Tongue (tissue), 2 donors: ENCODE results near the gene MTM1. TPM values are rescaled to one million over a fixed set of nuclear protein-coding genes. Genes with fewer than 3 reads are reported as not detected.

Experiments
- DNase-seq: peaks from one replicate; pipeline ENCODE4 v3.0.0-alpha.2; 2015
- total RNA-seq: library from RNA; depleted of rRNA; stranded (reverse); fragments of >200 nt; gene quantifications from one replicate; pipeline ENCODE4 v1.2.3, GENCODE V29; 2014

Gene MTM1
- total RNA-seq, 1 donor from 2014 or later: 15.3 TPM

DNA sequence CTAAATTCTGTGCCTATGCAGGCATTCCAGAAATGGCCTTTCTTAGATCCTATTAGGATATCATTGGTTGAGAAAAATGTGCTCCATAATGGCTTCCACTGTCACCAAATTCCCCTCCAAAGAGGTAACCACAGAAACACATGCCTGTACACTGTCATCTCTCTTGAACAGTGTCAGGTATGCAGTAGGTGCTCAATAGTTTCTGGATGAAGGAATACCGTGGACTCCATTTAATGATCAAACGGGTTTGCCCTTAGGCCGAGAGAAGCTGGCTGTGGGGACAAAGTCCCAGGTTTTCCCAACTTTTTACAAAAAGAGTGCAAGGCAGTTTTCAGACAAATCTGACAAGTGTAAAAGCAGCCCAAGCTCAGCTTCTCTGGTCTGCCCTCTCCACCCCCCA is 16.5 kb upstream of the MTM1 start:
- DNase-seq: no peak

DNA sequence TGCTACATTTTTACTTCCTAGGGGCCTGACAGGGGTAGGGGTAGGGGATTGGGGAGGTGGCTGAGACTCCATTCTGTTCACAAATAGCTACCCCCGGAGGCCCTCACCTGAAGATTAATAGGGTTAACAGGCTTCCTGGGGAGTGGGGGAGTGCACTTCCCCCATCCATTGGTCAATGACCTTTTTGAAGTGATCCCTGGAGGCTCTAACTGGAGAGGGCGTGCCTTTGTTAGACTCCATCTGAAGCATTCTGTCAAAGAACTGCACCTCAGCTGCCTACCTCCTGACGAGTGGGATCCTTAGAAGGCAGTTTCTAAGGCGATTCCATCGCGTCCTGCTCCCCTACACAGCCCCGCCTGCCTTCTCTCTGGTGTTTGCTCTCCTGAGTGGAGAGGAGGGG is 10.0 kb upstream of the MTM1 start:
- no peak for DNase-seq

DNA sequence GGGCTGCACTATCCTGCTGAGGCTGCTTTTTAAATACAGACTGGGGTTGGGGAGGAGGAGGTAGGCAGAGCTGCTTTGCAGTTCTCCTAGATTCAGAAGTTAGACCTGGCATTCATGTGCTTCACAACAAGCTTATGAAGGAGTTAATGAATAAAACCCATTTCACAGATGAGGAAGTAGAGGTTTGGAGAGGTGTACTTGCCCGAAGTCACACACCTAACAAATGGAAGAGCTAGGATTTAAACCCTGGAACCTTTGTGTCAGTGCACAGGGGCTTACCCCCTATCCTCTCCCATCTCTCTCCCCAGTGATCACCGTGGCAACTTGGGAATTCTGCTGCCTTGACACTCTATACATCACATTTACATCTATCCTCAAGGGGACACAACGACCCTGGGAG is 3.6 kb upstream of the MTM1 start:
- no peak for DNase-seq

DNA sequence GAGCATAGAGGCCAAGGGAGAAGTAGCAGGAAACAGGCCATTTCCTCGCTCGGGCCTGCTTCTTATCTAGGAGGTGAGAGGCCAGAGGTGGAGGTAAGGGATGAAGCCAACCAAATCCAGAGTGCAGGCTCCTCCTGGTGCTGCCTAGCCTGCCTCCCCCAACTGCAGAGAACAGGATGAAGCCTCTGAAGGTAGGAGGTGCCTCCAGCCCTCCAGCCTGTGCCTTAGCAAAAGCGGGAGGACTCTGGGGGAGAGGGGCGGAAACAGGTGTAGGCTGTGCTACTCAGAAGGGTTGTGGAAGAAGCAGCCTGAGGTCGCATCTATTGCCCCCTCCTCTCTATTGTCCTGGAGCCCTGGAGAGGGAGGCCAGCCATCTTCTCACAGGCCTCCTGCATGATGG is 2.9 kb upstream of the MTM1 start:
- no peak for DNase-seq

DNA sequence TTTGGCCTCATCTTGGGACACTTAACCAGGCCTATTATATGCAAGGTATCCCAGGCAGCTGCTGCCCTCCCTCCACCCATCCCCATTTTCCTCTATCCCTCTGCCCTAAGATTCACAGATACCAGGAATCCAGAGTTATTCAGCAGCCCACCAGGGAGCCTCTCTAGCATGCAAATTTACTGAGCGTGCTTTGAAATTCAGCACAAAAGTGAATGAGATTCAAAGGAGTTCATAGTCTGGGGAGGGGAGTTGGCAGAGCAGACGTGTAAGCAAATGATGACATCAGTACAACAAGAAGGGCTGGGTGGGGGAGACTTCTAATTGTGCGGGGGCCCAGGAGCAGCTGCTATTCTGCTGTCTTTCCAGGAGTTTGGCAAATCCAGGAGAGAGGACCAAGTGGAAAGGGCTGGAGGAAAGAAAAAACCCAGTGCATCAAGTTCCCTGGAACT is 1.7 kb upstream of the MTM1 start:
- DNase-seq: peak; percentile 83

DNA sequence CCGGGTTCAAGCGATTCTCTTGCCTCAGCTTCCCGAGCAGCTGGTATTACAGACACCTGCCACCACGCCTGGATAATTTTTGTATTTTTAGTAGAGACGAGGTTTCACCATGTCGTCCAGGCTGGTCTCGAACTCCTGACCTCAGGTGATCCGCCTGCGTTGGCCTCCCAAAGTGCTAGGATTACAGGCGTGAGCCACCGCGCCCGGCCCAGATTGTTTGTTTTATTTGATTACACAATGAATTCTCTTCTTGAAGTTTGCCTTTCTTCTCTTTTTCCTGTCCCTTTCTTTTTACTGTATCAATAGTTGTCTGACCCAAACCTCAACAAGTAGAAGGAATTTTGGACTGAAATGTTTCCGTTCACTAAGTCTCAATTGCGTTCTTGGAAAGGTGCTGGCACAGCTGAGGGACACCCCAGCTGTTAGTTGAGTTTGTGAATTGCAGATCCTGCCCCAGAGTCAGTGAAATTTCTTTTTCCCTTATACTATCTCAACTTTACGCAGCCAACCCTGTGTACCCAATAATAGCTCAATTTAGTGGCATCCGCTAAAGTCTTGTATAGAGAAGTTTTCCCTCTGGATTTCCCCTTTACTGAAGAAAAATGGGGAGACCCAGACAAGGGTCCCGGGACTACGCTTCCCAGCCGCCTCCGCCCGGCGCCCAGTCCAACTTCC is 639 bp upstream of the MTM1 start:
- DNase-seq: no peak

DNA sequence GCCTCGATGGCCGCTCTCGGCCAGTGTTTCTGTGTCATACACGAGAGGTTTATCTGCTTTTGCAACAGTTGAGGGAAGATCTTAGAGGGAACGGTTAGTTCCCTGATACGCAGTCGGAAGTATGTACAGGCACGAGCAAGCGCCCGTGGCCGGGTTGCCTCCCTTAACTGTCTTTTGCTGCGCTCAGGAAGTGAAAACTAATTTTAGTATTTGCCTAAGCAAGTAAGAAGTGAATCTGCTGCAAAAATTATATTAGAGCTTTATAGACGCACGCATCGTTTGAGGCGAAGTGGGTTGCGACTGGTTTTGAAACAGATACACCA is 695 bp downstream of the MTM1 start:
- peak; percentile 16 for DNase-seq

DNA sequence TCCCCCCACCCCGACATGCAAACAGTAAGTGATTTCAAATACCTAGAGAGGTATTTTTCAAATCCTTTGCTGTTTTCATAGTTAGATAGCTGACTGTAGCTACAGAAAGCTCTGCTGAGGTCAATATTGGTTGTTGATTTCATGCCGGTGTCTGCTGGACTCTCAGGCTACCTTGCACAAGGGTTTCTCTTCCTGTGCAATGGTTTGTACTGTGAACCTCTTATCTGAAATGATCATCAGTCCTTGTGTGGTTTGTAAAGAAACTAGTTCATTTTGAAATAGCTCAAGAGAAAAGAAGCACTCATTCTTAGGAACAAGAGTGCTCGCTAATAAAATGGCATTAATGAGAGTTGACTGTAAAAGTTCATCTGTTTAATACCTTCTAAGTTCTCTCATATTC is 2.1 kb downstream of the MTM1 start:
- DNase-seq: no peak

DNA sequence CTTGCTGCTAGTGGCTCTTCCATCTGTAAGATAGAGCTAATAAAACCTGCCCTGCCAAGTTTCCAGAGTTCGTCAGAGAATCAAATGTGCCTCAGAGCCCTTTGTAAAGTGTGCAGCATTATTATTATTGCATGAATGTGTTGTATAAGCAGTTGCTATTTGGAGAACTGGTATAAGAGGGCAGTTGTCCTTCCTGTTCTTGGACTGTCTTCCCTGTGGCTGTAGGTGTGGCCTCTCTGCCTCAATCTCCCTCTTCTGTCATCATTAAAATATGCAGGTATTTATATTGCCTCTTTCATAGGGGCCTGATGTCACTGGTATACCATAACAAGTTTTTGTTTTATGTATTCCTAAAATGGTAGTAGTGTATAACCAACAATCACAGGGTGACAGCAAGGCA is 3.8 kb downstream of the MTM1 start:
- DNase-seq: no peak

DNA sequence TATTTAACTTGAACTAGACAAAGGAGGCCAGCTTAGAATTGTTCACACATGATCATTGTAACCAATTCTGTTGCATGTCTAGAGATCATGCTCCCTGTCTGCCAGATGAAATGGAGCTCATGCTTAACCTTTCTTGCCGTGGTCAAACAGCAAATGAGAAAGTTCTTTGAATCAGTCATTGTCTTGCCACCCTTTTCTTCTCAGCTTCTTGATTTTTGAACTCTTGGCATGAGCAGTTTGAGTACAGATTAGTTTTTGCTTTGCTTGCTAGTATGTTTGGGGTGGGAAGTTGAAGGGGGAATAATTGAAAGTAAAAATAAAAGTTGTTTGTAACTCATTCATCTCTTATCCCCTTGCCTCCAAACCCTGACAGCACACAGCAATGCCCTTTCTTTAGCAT is 4.7 kb downstream of the MTM1 start:
- no peak for DNase-seq

DNA sequence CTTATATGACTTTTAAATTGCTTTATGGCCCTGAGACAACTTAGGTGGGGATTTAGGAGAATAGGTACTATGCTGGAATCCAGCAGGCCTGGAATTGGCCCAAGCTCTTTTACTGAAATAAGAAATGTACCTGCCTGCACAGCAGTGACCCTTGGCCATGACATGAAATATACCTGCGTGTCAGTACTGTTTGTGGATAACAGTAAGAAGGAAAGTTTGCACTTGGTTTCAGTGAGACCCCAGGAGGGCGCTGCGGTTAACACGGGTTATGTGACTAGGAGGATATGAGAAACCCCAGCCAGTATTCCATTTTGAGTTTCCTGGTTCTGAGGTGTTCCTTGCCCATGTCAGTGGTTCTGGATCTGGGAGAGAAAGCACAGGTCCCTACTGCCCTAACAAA is 5.3 kb downstream of the MTM1 start:
- DNase-seq: no peak

DNA sequence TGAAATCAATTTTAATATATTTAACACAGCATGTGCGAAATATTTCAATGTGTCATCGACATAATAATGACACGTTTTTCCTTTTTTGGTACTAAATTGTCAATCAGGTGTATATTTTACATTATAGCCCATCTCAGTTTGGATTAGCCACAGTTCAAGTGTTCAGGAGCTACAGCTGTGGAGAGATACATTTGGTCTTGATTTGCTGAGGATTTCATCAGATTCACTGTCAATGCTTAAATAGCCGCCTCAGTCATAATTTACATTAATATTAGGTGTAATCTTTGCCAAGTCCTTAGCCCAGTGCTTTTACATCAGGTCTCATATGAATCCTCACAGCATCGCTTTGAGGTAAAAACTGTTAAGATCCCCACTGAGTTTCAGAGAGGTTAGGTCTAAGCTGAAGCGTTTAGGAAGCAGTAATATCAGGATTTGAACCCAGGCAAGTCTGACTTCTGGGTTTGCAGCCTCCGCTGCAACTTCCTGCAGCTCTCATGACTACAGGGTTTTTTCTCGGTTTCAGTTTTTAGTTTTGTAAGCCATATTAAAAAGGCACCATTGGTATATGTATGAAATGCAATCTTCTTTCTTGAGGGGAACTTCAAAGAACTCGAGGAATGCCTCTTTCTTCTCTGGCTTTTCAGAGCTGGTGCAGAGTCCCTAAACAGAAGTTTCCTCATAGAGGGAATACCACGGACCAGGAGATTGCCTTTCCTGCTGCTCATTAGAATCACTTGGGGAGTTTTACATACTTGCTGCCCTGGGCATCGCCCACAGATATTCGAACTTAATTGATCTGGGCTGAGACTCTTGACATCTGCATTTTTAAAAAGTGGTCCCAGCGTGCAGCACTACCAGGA is 6.4 kb downstream of the MTM1 start:
- DNase-seq: no peak

DNA sequence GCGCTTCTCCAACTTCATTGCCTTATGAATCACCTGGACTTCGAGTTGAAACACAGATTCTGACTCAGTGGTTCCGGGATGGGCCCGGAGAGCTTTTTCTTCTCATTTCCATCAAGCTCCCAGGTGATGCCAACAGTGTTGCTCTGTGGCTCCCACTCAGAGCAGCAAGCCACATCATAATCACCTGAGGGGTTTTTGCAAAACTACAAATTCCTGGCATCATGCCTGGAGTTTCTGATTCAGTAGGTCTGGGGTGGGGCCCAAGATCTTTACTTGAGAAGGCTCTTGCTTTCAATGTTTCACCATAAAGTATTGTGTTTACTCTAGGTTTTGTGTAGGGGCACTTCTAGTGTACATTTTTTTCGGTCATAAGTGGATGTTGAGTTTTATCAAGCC is 7.0 kb downstream of the MTM1 start:
- peak; percentile 34 for DNase-seq

DNA sequence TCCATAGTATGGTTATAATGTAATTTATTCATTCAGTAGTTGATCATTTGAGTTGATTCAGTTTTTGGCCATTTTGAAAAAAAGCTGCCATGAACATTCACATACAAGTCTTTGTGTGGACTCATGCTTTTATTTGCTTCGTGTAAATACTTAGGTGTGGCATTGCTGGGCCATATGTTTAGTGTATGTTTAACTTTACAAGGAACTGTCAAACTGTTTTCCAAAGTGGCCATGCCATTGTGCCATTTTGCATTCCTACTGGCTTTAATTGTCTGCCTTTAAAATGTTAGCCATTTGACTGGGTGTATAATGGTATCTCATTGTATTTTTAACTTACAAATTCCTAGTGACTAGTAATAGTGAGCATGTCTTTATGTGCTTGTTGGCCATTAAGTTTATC is 8.8 kb downstream of the MTM1 start:
- DNase-seq: no peak

DNA sequence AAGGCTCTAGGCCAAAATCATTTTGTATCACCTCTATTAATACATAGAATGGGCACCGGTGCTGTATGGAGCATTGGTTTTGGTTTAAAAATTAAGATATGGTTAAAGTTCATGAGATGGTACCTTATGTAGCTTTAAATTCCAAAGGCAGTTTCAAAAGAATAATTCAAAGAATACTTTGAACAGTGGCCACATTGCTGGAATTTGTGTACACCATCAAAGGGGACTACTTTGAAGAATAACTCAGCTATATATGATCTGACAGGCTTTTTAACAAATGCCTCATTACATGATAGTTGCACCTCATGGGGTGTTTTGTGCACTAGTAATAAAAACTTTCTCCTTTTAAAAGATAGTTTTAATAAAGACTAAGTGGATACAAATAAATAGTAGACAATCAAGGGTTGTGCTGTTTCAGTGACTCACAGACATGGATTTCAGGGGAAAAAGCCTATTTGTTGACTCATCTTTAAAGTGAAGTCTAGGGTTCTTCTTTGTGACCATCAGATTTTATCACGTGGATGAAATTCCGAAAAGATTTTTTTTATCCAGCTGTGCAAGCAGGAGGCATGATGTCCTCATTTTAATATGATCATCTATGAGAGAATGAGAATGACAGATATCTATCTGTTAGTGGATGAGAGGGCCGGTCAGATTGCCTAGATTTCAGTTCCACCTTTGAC is 12.8 kb downstream of the MTM1 start:
- DNase-seq: no peak

DNA sequence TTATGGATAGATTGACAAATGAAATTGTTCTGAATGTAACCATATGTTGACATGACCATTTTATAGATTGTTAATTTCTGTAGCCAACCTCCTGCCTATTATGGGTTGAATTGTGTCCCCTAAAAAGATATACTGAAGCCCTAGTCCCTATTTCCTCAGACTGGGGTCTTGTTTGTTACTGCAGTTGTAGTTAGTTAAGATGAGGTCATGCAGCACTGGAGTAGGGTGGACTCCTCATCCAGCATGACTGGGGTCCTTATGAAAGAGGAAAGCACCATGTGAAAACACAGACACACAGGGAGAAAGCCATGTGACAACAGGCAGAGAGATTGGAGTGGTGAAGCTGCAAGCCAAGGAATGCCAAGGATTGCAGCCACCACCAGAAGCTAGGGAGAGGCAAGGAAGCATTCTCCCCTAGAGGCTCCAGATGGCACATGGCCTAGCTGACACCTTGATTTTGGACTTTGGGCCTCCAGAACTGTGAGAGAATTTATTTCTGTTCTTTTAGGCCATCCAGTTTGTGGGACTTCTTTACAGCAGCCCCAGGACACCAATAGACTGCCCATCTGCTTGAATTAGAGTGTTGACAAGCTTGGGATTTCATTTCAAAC is 14.0 kb downstream of the MTM1 start:
- no peak for DNase-seq

DNA sequence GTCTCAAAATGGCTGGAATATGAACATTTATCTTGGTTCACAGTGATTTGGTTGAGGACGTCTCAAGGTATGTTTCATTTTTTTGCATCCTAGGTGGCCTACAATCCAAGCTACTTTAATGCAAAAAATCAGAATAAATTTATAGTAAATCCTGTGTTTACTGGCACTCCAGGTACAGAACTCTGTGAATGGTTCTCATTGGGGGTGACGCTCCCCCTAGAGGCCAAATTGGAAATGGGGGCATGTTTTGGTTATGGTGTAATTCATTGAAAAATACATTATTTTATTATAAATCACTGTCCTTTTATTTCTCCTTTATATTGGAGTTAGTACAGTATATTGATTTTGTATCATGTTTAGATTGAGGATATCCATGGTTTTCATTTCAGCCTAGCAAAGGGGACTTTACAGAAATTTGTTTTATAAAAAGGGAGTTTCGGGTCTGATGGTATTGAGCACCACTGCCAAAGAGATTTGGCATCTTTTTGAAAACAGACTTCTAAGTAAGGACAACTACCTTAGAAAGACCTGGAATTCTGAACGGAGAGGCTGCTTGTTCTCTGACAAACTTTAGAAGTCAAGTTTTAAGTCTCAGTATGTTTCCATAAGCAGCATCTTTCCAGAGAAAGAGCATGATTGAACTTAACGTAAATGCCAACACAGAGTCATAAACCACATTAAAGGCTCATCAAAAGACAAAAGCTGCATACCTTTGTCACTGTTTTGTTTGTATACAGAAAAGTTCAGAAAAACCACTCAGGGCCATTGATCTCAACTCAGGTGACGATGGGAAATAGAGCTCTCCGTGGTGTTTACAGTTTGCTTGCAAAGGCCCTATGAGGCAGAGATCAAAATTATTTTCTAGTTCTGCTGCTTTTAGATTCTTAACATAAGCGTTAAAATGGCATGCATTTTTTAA is 19.4 kb downstream of the MTM1 start:
- DNase-seq: peak; percentile 40

DNA sequence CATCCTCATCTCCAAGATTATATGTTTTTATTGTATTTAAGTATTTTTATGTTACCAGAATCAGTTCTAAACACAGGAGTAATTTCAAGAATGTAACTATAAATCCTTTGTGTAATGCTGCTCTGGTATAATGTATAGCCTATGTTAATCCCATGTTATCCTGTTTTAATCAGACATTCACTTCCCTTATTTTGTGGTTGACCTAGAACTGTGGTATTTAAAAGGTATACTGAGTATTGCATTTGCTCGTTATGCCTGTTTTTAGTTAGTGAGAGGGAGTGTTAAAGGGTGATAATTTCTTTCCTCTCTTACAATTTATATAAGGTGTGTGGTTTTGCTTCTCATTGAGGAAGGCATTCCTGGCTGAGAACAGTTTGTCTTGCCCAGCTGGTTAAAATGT is 26.2 kb downstream of the MTM1 start:
- no peak for DNase-seq

DNA sequence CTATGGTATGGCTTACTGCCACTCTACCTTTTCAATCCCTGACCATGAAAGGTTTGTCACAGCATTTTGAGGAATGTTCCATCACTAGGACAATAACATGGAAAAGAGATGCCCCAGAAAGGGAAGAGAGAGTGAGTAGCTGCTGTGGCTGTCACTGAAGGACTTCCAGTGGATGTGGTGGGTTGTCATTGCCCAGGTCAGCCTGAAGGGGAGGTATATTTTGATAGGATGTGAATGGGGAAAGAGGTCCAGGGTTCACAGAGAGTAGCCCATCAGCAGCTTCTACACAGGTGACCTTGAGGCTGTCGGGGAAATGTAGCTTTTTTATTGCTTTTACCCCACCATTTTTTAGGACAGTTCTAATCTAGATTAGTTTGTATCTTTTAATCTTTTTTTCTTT is 30.8 kb downstream of the MTM1 start:
- DNase-seq: no peak

DNA sequence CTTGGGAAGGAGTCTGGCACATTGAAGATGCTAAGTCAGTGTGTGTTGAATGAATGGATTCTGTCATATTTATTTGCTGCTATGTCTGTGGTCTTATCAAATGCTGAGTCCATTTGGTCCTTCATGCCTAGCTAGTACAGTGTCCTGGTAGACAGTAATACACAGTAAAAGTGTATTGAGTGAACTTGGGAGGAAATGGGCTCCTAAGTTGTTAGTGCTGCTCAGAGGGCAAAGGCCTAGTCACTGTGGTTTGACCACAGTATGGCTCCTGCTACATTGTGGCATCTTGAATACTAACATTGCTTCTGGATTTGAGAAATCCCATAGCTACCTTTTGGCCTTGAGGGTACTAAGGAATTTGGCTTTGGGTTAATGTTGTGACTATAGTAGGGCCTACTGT is 33.9 kb downstream of the MTM1 start:
- no peak for DNase-seq

DNA sequence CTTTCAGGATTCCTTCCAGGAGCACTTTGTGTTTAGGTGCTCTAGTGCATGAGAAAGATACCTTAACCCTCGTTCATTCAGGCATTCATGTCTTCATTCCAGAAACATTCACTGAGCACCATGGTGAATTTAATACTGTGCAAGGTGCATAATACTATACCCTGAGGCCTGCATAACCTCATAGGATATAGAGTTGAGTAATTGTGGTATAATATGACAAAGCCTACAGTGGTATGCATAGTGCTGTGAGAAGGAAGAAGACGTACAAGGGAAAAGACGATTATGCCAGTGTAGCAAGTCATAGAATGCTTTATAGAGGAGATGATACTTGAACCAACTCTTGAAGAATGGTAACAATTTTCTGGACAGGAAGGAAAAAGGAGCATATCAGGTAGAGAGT is 34.3 kb downstream of the MTM1 start:
- no peak for DNase-seq

DNA sequence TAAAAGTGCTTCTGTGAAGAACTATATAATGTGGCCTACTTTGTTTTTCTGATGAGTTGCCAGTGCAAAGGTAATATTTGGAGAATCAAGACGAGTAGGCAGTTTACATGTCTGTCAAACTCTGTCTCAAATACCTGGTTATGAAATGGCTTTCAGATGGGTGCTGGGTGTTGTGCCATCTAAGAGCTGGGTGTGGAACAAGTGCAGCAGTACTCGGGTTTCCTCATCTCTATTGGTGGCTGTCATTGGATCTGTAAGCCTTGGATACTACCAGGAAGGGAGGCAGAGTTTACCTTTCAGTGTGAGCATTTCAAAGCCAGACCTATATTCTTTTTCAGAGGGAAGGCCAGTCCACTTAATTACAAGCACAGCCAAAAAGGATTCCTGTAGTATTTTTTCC is 37.2 kb downstream of the MTM1 start:
- no peak for DNase-seq
